HEK293T (cell line): ENCODE measurements around the gene GTPBP3.

Source experiments
- FOXM1 ChIP-seq: fragments of 450-650 bp; IDR thresholded peaks from 2 replicates; pipeline ENCODE4 v1.6.1; 2017; ENCODE audit warnings: mild to moderate bottlenecking, borderline replicate concordance
- LEF1 ChIP-seq: fragments of 450-650 bp; IDR thresholded peaks from 2 replicates; pipeline ENCODE4 v1.6.1; 2017; ENCODE audit warnings: mild to moderate bottlenecking, borderline replicate concordance
- NFRKB ChIP-seq: fragments of 450-650 bp; IDR thresholded peaks from 2 replicates; pipeline ENCODE4 v1.6.1; 2016; ENCODE audit warnings: mild to moderate bottlenecking, moderate library complexity
- SP1 ChIP-seq: fragments of 450-650 bp; IDR thresholded peaks from 2 replicates; pipeline ENCODE4 v1.6.1; 2017
- TARDBP ChIP-seq: fragments of 450-650 bp; IDR thresholded peaks from 2 replicates; pipeline ENCODE4 v1.6.1; 2016

DNA sequence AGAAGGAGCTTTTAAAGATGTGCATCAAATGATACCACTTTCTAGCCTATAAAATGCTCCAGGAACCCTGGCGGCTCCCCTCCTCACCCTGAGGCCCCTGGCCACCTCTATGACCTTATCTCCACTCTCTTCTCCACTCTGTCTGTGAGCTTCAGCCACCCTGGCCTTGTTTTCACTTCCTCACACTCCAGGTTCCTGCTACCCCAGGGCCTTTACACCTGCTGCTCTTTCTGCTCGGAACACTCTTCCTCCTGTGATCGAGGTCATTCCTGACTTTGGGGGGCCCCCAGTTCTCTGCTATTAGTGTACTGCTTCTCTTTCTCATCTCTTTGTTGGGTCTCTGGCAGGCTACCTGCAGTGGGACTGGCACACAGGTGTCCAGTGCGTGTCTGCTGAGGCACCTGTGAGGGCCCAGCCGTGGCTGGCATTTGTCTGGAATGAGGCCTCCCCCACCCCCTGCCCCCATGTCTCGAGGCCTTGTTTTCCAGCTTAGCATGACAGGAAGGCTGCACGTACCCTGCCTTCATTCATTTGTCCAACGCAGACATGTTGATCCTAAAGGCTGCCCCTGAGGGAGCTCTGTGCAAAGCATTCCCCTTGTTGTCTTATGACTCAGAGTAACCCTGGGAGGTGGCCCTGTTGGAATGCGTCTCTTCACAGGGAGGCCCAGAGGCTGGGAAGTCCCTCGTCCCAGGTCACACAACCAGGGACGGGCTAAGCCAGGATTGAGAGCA is 25.7 kb upstream of the GTPBP3 start:
- TF ChIP-seq SP1 = no peak
- no peak for TF ChIP-seq NFRKB
- no peak for TF ChIP-seq FOXM1
- no peak for TF ChIP-seq LEF1
- TF ChIP-seq TARDBP = no peak
